Measurements from ENCODE around the gene F2R.

The F2R gene

DNA sequence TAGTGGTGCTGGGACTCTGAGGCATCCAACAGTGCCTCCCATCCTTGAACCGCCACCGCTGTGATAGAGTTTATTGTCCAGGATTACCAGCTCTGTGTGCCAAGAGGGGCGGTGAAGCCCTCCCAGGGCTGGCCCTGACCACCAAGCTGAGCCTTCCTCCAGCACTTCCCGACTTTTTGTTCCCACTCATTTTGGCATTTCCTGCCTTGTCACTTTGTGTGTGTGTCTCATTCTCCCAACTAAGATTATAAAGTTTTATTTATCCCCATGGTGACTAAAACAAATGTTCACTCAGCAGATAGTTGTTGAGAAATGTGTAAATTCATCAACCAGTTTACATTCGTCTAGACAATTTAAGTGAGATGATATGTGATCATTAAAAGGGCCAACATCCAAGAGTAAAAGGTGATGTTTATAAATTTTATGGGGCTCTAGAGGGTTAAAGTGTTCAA is 2.5 kb downstream of the F2R start:
- H3K4me3 ChIP-seq (ENCODE audit: low read depth, low read length), result no peak overlapping the region

DNA sequence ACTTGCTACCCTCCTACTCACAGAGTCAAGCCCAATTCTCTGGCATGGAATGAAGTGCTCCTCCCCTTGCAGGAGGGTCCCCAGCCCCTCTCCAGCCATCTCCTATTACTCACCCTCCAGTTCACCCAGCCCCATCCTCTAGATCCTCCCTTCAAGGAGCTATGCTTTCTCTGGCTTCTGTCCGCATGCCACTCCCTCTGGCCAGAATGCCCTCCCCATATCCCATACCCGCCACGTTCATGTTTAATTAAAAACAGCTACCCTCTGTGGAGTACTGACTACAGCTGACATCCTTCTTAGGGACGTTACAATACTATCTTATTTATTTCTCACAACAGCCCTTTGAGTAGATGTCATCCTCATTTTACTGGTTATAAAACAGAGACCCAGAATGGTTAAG is 3.0 kb downstream of the F2R start:
- TF ChIP-seq, protein P1, sequence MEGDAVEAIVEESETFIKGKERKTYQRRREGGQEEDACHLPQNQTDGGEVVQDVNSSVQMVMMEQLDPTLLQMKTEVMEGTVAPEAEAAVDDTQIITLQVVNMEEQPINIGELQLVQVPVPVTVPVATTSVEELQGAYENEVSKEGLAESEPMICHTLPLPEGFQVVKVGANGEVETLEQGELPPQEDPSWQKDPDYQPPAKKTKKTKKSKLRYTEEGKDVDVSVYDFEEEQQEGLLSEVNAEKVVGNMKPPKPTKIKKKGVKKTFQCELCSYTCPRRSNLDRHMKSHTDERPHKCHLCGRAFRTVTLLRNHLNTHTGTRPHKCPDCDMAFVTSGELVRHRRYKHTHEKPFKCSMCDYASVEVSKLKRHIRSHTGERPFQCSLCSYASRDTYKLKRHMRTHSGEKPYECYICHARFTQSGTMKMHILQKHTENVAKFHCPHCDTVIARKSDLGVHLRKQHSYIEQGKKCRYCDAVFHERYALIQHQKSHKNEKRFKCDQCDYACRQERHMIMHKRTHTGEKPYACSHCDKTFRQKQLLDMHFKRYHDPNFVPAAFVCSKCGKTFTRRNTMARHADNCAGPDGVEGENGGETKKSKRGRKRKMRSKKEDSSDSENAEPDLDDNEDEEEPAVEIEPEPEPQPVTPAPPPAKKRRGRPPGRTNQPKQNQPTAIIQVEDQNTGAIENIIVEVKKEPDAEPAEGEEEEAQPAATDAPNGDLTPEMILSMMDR (IDR thresholded peaks at IDR 0.05; ENCODE audit: borderline replicate concordance, insufficient read depth, low read depth, low read length), result no peak
- H3K4me3 ChIP-seq (ENCODE audit: low read depth, low read length), result no peak overlapping the region

More for the DNA sequence above, 2.5 kb downstream of the F2R start:
- TF ChIP-seq, protein P1 (IDR thresholded peaks at IDR 0.05; ENCODE audit: borderline replicate concordance, insufficient read depth, low read depth, low read length), result no peak

DNA sequence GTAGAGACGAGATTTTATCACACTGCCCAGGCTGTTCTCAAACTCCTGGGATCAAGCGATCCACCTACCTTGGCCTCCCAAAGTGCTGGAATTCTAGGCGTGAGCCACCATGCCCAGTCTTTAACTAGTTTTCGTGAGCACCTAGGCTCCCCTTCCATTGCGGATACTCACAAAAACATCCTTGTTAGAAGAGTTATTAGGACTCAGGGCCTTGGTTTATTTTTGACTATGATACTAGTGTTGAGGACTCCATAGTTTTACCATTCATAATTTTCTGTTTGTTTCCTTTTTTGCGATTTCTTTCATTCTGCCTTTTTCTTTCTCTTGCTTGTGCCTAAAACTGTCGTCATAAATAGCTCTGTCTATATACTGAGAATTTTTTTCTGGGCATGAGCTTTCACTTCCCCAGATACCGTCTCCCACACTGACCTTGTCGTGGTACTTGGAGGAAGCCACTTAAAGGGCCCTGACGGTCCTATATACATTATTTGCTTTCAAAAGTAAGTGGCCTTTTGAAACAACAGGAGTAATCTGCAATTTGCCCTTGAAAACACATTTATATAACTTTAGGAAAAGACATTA is 5.2 kb downstream of the F2R start:
- H3K4me3 ChIP-seq (ENCODE audit: low read depth, low read length), result no peak overlapping the region

DNA sequence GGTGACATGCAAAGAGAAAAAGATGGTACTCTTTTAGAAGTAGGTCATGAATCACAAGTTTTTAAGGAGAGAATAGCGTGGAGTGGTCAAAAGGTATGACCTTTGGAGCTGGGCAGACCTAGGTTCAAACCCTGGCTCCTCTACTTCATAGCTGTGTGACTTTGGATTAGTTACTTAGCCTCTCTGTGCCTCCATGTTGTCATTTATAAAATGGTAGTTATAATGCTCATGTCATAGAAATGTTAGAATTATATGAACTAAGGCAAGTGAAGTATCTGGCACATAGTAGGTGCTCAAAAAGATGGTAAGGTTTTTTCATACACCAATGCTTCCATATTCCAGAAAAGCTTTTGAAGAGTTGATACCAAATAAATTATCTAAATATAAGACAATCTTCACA is 7.3 kb downstream of the F2R start:
- H3K4me3 ChIP-seq (ENCODE audit: low read depth, low read length), result no peak overlapping the region
- TF ChIP-seq, protein P1 (IDR thresholded peaks at IDR 0.05; ENCODE audit: borderline replicate concordance, insufficient read depth, low read depth, low read length), result no peak

More for the DNA sequence above, 5.2 kb downstream of the F2R start:
- TF ChIP-seq, protein P1 (IDR thresholded peaks at IDR 0.05; ENCODE audit: borderline replicate concordance, insufficient read depth, low read depth, low read length), result no peak

DNA sequence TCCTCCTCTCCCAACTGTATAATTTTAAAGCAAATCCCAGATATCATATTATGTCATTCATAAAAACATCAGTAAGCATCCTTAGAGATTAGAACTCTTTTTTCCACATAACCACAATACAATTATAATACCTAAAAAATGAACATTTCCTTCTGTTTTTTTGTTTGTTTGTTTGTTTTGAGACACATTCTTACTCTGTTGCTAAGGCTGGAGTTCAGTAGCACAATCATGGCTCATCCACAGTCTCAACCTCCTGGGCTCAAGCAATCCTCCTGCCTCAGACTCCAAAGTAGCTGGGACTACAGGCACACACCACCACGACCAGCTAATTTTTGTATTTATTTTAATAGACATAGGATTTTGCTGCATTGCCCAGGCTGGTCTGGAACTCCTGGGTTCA is 8.0 kb downstream of the F2R start:
- H3K4me3 ChIP-seq (ENCODE audit: low read depth, low read length), result no peak overlapping the region
- TF ChIP-seq, protein P1 (IDR thresholded peaks at IDR 0.05; ENCODE audit: borderline replicate concordance, insufficient read depth, low read depth, low read length), result no peak

DNA sequence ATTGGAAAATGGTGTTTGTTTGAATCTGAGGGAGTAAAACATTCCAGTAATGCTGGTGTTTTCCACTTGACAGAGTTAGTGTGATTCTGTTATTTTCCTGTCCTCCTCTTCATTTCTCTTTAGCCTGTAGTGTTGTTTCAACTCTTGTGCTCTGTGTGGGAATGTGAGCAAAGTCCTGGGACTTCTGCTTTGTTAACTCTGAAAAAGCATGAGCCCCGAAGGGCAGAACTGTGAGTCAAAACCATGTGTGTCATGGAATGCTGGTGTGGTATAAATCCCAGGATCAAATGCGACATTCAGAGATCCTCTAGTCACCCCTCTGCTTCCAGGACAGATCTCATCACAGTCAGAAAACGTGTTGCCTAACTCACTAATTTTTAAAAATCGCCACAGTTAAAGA is 8.9 kb downstream of the F2R start:
- TF ChIP-seq, protein P1 (IDR thresholded peaks at IDR 0.05; ENCODE audit: borderline replicate concordance, insufficient read depth, low read depth, low read length), result no peak
- H3K4me3 ChIP-seq (ENCODE audit: low read depth, low read length), result no peak overlapping the region

DNA sequence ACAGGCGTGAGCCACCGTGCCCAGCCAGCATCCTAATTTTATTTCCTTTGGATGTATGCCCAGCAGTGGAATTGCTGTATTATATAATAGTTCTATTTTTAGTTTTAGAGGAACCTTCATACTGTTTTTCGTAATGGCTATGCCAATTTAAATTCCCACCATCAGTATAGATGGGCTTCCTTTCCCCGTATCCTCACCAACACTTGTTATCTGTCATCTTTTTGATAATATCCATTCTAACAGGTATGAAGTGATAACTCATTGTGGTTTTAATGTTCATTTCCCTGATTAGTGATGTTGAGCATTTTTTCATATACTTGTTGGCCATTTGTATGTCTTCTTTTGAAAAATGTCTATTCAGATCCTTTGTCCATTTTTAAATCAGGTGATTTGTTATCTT is 13.0 kb downstream of the F2R start:
- no peak overlapping the region for H3K4me3 ChIP-seq (ENCODE audit: low read depth, low read length)
- TF ChIP-seq, protein P1 (IDR thresholded peaks at IDR 0.05; ENCODE audit: borderline replicate concordance, insufficient read depth, low read depth, low read length), result no peak

All from GM12875 (cell line).